K562 (cell line): ENCODE results near the gene C1GALT1C1. TPM values are rescaled to one million over a fixed set of nuclear protein-coding genes. Genes with fewer than 3 reads are reported as not detected.
A peak's percentile ranks its signal among the peaks of the same experiment; 100 is the strongest.

ENCODE experiments used
- ATAC-seq: fragments of 200-7000 bp; cut with Tn5 transposase; 3 replicates; pipeline ENCODE4 v1.9.1; 2020; ENCODE audit warnings: moderate library complexity
- BruUV-seq: library from RNA; stranded (reverse); fragments of 400-500 nt; replicated peaks from 2 replicates; lab custom pipeline; 2021; lab: Mats Ljungman, UMichigan
- CTCF ChIA-PET: fragments of 300-600 bp; formaldehyde crosslinking; extraction: SDS; loops from one replicate; lab custom pipeline; 2021; ENCODE audit warnings: low intra/inter-chr PET ratio; lab: Yijun Ruan, JAX
- POLR2A ChIA-PET: fragments of 300-600, 350-650 bp; sonication (Branson Sonifier 250); formaldehyde crosslinking; extraction: SDS; loops from one replicate; lab custom pipeline; 2021; ENCODE audit warnings: antibody characterized with exemption, inconsistent platforms; lab: Yijun Ruan, JAX
- DNase-seq, 4 experiments: peaks; one replicate each; pipeline versions ENCODE4 v3.0.0 to v3.0.0-alpha.2; 2011 to 2018; ENCODE audit warnings: low spot score in 3 of 4, mixed read lengths in 3 of 4; ENCODE audit errors: extremely low read depth in 1 of 4
- FAIRE-seq: peaks from 2 replicates; lab custom pipeline; 2011; peaks lifted over from hg19 to GRCh38; lab: Jason Lieb, UNC
- H2AFZ ChIP-seq: 2 replicates; pipeline ENCODE4 v1.6.0; 2011; ENCODE audit warnings: low read depth, low read length, control low read depth, inconsistent platforms
- H3K27ac ChIP-seq: fragments of 200-600 bp; 3 replicates; pipeline ENCODE4 v1.8.0; 2011; ENCODE audit warnings: low read depth, mild to moderate bottlenecking, control low read depth, inconsistent platforms, low read length, moderate library complexity, mixed read lengths; ENCODE audit errors: extremely low read depth
- H3K27me3 ChIP-seq, 2 experiments: fragments of 300-600 bp in 1 of 2; 2 replicates in 1 of 2; 3 replicates in 1 of 2; pipeline versions ENCODE4 v1.6.0 to v1.8.0; 2011; ENCODE audit warnings: inconsistent platforms in 2 of 2, low read length in 2 of 2, mild to moderate bottlenecking in 1 of 2, mixed read lengths in 1 of 2, moderate library complexity in 1 of 2; ENCODE audit not compliant: control insufficient read depth in 2 of 2, insufficient read depth in 2 of 2
- H3K36me3 ChIP-seq: fragments of 300-600 bp; 3 replicates; pipeline ENCODE4 v1.8.0; 2011; ENCODE audit warnings: mild to moderate bottlenecking, low read length, inconsistent platforms; ENCODE audit not compliant: control insufficient read depth, insufficient read depth
- H3K4me1 ChIP-seq, 2 experiments: fragments of 200-600 bp in 1 of 2; replicated peaks in 1 of 2; 2 replicates in 1 of 2; 3 replicates in 1 of 2; pipeline versions ENCODE4 v1.5.1 to v1.8.0; 2011; ENCODE audit warnings: inconsistent platforms in 2 of 2, low read length in 2 of 2, mild to moderate bottlenecking in 1 of 2, mixed read lengths in 1 of 2, moderate library complexity in 1 of 2; ENCODE audit not compliant: control insufficient read depth in 2 of 2, insufficient read depth in 2 of 2
- H3K4me2 ChIP-seq: 2 replicates; pipeline ENCODE4 v1.6.1; 2011; ENCODE audit warnings: low read length, control low read depth, inconsistent platforms, mixed read lengths; ENCODE audit not compliant: insufficient read depth
- H3K4me3 ChIP-seq: fragments of 200-600 bp; sonication (generic), shearing (Covaris generic); 2 replicates; pipeline ENCODE4 v1.5.1; 2016; ENCODE audit warnings: control low read depth, inconsistent platforms
- H3K79me2 ChIP-seq: fragments of 200-600 bp; 3 replicates; pipeline ENCODE4 v1.8.0; 2011; ENCODE audit warnings: low read length, inconsistent platforms; ENCODE audit not compliant: control insufficient read depth, insufficient read depth
- H3K9ac ChIP-seq, 2 experiments: 2 replicates each; pipeline versions ENCODE4 v1.6.0 to v1.6.1; 2011; ENCODE audit warnings: low read depth in 2 of 2, low read length in 2 of 2, control low read depth in 1 of 2, inconsistent platforms in 1 of 2, mild to moderate bottlenecking in 1 of 2, mixed read lengths in 1 of 2; ENCODE audit not compliant: insufficient read depth in 1 of 2
- H3K9me1 ChIP-seq: one replicate; pipeline ENCODE4 v1.6.0; 2011; ENCODE audit warnings: inconsistent platforms, mild to moderate bottlenecking, low read length, moderate library complexity; ENCODE audit not compliant: control insufficient read depth, insufficient read depth
- H3K9me3 ChIP-seq: replicated peaks from 2 replicates; pipeline ENCODE4 v1.5.1; 2011; ENCODE audit warnings: low read depth, low read length, inconsistent platforms; ENCODE audit not compliant: control insufficient read depth, insufficient read depth
- H4K20me1 ChIP-seq: replicated peaks from 2 replicates; pipeline ENCODE4 v1.6.1; 2011; ENCODE audit warnings: low read length, inconsistent platforms, mixed read lengths; ENCODE audit not compliant: control insufficient read depth, insufficient read depth
- ADNP ChIP-seq: fragments of 200-800 bp; sonication (Bioruptor generic); IDR thresholded peaks from 2 replicates; pipeline ENCODE4 v1.6.1; 2016; ENCODE audit warnings: missing genetic modification characterization, missing compliant biosample characterization
- CAMTA2 ChIP-seq: fragments of 250-450 bp; sonication (Bioruptor Pico); conservative IDR thresholded peaks from 2 replicates; pipeline ENCODE4 v1.5.1; 2022
- DDX20 ChIP-seq: fragments of 450-650 bp; IDR thresholded peaks from 2 replicates; pipeline ENCODE4 v1.6.1; 2016; ENCODE audit warnings: missing genetic modification characterization, low read depth, mild to moderate bottlenecking, missing compliant biosample characterization, moderate library complexity
- FOSL1 ChIP-seq: fragments of 200-800 bp; sonication (Bioruptor generic); conservative IDR thresholded peaks from 2 replicates; pipeline ENCODE4 v1.6.1; 2016; ENCODE audit warnings: missing genetic modification characterization, missing compliant biosample characterization
- KLF1 ChIP-seq: fragments of 450-650 bp; IDR thresholded peaks from 2 replicates; pipeline ENCODE4 v1.6.1; 2016; ENCODE audit warnings: missing genetic modification characterization, missing compliant biosample characterization
- MITF ChIP-seq: IDR thresholded peaks from 2 replicates; pipeline ENCODE4 v1.6.1; 2014; ENCODE audit warnings: antibody characterized with exemption
- NFE2 ChIP-seq: IDR thresholded peaks from 2 replicates; pipeline ENCODE4 v1.6.1; 2014; ENCODE audit warnings: antibody characterized with exemption, low read depth
- NR2C2 ChIP-seq, 2 experiments: fragments of 200-800 bp in 1 of 2; sonication (Bioruptor generic) in 1 of 2; sonication (generic) in 1 of 2; formaldehyde crosslinking in 1 of 2; IDR thresholded peaks; 2 replicates each; pipeline versions ENCODE4 v1.6.1 to v1.8.0; 2016 to 2022; ENCODE audit warnings: mild to moderate bottlenecking in 1 of 2, missing compliant biosample characterization in 1 of 2, missing genetic modification characterization in 1 of 2, missing genetic modification reagents in 1 of 2
- PHTF2 ChIP-seq: fragments of 250-450 bp; sonication (Bioruptor Pico); IDR thresholded peaks from 2 replicates; pipeline ENCODE4 v1.5.0; 2021; ENCODE audit warnings: mild to moderate bottlenecking
- PURB ChIP-seq: sonication (generic); formaldehyde crosslinking; IDR thresholded peaks from 2 replicates; pipeline ENCODE4 v1.9.0; 2021; ENCODE audit warnings: low read depth, mild to moderate bottlenecking, missing genetic modification reagents
- TCF7L2 ChIP-seq: fragments of 150-350 bp; IDR thresholded peaks from 2 replicates; pipeline ENCODE4 v1.6.1; 2016; ENCODE audit warnings: low read depth, mild to moderate bottlenecking, low read length, moderate library complexity
- U2AF2 ChIP-seq: fragments of 200-400 bp; formaldehyde crosslinking; optimal IDR thresholded peaks from 2 replicates; pipeline ENCODE3; 2017; ENCODE audit warnings: low read depth, mild to moderate bottlenecking, low read length
- ZNF217 ChIP-seq: sonication (generic); formaldehyde crosslinking; IDR thresholded peaks from 2 replicates; pipeline ENCODE4 v1.8.0; 2022; ENCODE audit warnings: mild to moderate bottlenecking, missing genetic modification reagents
- ZNF561 ChIP-seq: fragments of 450-650 bp; formaldehyde crosslinking; conservative IDR thresholded peaks from 2 replicates; pipeline ENCODE4 v1.4.0; 2020; ENCODE audit warnings: mild to moderate bottlenecking, moderate library complexity
- ZNF57 ChIP-seq: fragments of 450-650 bp; formaldehyde crosslinking; IDR thresholded peaks from 2 replicates; pipeline ENCODE4 v1.4.0; 2020; ENCODE audit warnings: mild to moderate bottlenecking, moderate library complexity
- WGBS: fragments of 100-300 bp; shearing (Covaris generic); methylation state at CpG from one replicate; pipeline ENCODE4 v1.1.6; 2016; ENCODE audit warnings: low coverage, mixed read lengths; ENCODE audit not compliant: insufficient coverage; ENCODE audit errors: missing lambda C conversion rate; 5-methylcytosine and 5-hydroxymethylcytosine counted together
- in situ Hi-C: fragments of 300-500 bp; cut with MboI; formaldehyde crosslinking; loops from 4 replicates; pipeline ENCODE4 v1.15.0; 2018; ENCODE audit warnings: inconsistent platforms, mixed read lengths
- intact Hi-C: fragments of 100-400 bp; cut with micrococcal nuclease; formaldehyde crosslinking; loops from 2 replicates; pipeline ENCODE4 v1.14.2; 2022
- polyA plus RNA-seq, 8 experiments: library from polyadenylated mRNA; depleted of rRNA in 4 of 8; stranded (reverse) in 5 of 8; unstranded in 3 of 8; fragments of >200 nt; fragmentation: Nextera tagmentation in 2 of 8; fragmentation: Illumina TruSeq in 1 of 8; extraction: Ambion mirVana in 2 of 8; extraction: Trizol in 1 of 8; gene quantifications; 2 replicates each; pipeline versions ENCODE4 v1.2.1 to v1.2.3, GENCODE V29; 2011 to 2014; ENCODE audit warnings: inconsistent platforms in 1 of 8, missing spikeins in 1 of 8
- total RNA-seq, 7 experiments: library from RNA; depleted of rRNA in 6 of 7; stranded (reverse); fragments of >200 nt in 6 of 7; fragmentation: Illumina TruSeq in 2 of 7; extraction: Trizol in 2 of 7; gene quantifications; 2 replicates each; pipeline versions ENCODE4 v1.2.1 to v1.2.3, GENCODE V29; 2011 to 2021; ENCODE audit warnings: low replicate concordance in 1 of 7

C1GALT1C1 gene
- total and polyA plus RNA-seq, 9 of the 15 experiments (the other 6 are each of a cell fraction or from before 2014, with no cell fraction given) = 9.6 to 49.4 (median 17.1) TPM

- no peaks in the 10 kb centered on the region for H3K36me3 ChIP-seq
- no peak overlapping the region for H3K27ac ChIP-seq
- H3K4me3 ChIP-seq = no peak overlapping the region
Observed at GRCh38 chrX:120672389-120672788, 42.5 kb upstream of the C1GALT1C1 start.

More at GRCh38 chrX:120672389-120672788, 42.5 kb upstream of the C1GALT1C1 start:
- Histone ChIP-seq H3K9me3 (no peaks in the 10 kb centered on the region), H4K20me1 (no peaks in the 10 kb centered on the region; the same call in 1 of the 2 replicates), H3K9me1 (no peaks in the 10 kb centered on the region), H3K79me2 (no peaks in the 10 kb centered on the region), H2AFZ (no peak overlapping the region), H3K4me2 (no peak overlapping the region), H3K27me3 (no peaks in the 10 kb centered on the region), H3K4me1 (no peaks in the 10 kb centered on the region), H3K9ac (no peak overlapping the region)
- no TSS peak for BruUV-seq
- ChIA-PET CTCF (no interaction called here), POLR2A (interaction anchor here (0.6 kb wide), 1 partner anchor 172 kb away, joined by 5 read pairs; no protein-coding TSS in a partner anchor)
- 11% methylated on average over 3 of the region's 3 CpGs for WGBS
- intact Hi-C loops = no loop called here
- in situ Hi-C loops = no loop called here
- ATAC-seq (0 out of 3 replicates have a peak, but pooled peaks have one; percentile 47), DNase-seq (peak in 2 of 4 experiments; percentile 9 to 47), FAIRE-seq (peak; percentile 55)
- TF ChIP-seq KLF1 (tag) (no peak), DDX20 (tag) (no peak), PHTF2 (CRISPR knock-in tag) (no peak), FOSL1 (0 out of 2 replicates have a peak, but pooled peaks have one; percentile 19), TCF7L2 (no peak), NFE2 (peak; percentile 35; the same call in 1 of the 2 replicates), ZNF561 (CRISPR knock-in tag) (no peak), NR2C2 (CRISPR knock-in tag; IDR thresholded peaks at IDR 0.05) (no peak), NR2C2 (tag; IDR thresholded peaks at IDR 0.05) (peak; percentile 17; the same call in 1 of the 2 replicates), MITF (no peak), U2AF2 (no peak), ZNF217 (CRISPR knock-in tag) (no peak), CAMTA2 (CRISPR knock-in tag) (no peak), ADNP (tag) (no peak), PURB (CRISPR knock-in tag) (no peak), ZNF57 (CRISPR knock-in tag) (no peak)
